Measurements from ENCODE around the gene CEP170B.
"Not testable (repeated sequence)": the region's sequence is repeated elsewhere in the genome, so short reads cannot be mapped to it uniquely, and the experiment has no call there.

Gene CEP170B

DNA sequence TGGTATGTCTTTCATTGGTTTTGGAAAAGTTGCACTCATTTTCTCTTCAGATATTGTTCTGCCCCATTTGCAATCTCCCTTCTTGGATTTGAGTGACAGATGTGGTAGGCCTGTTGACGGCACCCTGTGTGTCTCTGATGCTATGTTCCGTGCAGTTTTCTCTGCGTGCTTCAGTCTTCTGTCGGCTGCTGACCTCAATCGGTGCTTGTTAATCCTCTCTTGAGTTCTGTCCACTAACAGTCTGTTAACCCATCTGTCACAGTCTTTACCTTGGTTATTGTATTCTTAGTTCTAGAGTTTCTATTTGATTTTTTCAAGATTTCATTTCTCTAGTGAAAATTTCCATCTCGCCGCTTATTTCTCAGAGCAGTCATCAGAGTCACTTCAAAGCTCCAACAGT lies 38.9 kb downstream of the CEP170B start:
- DNase-seq (ENCODE audit: insufficient read length, low spot score) (no peak), FAIRE-seq (no peak)

DNA sequence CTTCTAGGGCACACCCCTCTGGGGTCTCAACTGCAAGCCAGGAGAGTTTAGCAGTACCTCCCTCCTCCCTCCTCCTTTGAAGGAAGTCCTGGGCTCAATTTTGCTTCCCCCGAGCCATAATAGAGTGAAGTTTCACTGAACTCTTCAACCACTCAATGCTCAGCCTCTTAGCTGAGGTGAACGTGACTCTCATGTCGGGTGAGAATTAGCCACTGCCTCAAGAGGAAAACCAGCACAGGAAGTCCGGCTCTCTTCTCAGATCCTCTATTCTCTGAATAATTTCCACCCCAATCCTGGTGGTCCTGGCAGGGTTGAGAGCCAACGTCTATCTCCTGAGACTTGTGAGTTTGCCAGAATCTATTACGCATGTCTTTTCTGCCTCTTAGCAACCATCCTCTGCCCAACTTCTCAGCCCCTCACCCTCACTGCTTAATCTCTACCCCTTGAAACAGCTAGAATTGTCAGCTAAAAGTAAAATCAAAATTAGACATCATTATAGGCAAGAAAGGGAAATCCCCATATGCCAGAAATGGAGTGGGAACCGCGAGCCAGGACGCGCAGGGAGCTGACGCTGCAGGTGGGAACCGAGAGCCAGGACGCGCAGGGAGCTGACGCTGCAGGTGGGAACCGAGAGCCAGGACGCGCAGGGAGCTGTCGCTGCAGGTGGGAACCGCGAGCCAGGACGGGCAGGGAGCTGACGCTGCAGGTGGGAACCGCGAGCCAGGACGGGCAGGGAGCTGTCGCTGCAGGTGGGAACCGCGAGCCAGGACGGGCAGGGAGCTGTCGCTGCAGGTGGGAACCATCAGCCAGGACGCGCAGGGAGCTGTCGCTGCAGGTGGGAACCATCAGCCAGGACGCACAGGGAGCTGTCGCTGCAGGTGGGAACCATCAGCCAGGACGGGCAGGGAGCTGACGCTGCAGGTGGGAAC lies 39.8 kb downstream of the CEP170B start:
- not testable (repeated sequence) for DNase-seq (ENCODE audit: insufficient read length, low spot score); FAIRE-seq

DNA sequence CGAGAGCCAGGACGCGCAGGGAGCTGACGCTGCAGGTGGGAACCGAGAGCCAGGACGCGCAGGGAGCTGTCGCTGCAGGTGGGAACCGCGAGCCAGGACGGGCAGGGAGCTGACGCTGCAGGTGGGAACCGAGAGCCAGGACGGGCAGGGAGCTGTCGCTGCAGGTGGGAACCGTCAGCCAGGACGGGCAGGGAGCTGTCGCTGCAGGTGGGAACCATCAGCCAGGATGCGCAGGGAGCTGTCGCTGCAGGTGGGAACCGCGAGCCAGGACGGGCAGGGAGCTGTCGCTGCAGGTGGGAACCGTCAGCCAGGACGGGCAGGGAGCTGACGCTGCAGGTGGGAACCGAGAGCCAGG lies 40.5 kb downstream of the CEP170B start:
- not testable (repeated sequence) for FAIRE-seq; DNase-seq (ENCODE audit: insufficient read length, low spot score)

DNA sequence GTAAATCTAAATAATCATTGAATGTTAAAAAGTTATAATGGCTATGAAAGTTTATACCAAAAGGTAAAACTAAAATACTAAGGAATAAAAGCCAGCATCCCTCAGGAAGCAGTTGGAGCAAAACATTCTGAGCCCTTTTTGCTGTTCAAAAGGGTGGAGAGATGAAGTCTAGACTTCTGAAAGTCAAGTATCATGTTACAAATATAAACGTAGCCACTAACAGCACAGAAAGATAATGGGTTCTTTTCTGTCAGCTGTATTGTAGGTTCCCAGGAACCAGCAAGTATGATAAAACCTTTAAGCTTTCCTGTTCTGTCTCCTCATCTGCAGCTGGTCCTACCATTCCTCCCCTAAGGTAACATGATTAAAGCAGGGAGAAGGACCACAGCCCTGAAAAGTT lies 43.2 kb downstream of the CEP170B start:
- DNase-seq (ENCODE audit: insufficient read length, low spot score) (no peak), FAIRE-seq (no peak)

DNA sequence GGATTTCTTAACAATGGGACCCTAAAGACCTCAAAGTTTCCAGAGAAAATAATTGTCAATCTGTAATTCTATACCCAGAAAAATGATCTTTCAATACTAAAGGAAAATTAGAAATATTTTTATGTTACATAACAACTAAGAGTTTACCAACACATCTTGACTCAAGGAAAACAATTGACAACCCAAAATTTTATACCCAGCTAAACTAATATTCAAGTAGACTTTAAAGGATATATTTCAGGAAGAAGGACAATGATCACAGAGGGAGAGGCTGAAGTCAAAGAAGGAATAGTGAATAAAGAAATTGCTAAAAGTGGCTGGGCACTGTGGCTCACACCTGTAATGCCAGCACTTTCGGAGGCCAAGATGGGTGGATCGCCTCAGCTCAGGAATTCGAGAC lies 47.0 kb downstream of the CEP170B start:
- FAIRE-seq (no peak), DNase-seq (ENCODE audit: insufficient read length, low spot score) (no peak)

DNA sequence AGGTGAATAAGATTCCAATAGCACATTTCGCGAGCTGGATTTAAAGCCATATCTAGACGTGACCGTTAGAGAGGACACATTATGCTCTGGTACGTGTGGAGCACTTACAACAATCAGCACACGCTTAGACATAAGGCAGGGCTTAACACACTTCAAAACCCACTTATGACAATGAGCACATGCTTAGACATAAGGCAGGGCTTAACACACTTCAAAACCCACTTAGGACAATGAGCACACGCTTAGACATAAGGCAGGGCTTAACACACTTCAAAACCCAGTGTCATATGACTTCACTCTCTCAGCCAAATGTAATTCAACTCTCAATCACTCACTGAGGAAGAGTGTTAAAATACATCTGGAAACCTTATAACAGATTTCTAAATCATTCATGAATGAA lies 48.4 kb downstream of the CEP170B start:
- FAIRE-seq: no peak
- DNase-seq (ENCODE audit: insufficient read length, low spot score): no peak

DNA sequence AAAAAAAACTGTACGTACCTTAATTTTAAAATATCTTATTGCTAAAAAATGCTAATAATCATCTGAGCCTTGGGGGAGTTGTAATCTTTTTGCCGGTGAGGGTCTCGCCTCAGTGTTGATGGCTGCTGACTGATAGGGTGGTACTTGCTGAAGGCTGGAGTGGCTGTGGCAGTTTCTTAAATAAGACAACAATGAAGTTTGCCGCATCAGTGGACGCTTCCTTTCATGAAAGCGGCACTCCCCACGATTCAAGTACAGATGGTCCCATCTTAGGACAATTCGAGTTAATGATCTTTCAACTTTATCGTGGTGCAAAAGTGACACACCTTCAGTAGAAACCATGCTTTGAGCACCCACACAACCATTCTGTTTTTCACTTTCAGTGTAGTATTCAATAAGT lies 52.0 kb downstream of the CEP170B start:
- no peak for FAIRE-seq
- no peak for DNase-seq (ENCODE audit: insufficient read length, low spot score)

DNA sequence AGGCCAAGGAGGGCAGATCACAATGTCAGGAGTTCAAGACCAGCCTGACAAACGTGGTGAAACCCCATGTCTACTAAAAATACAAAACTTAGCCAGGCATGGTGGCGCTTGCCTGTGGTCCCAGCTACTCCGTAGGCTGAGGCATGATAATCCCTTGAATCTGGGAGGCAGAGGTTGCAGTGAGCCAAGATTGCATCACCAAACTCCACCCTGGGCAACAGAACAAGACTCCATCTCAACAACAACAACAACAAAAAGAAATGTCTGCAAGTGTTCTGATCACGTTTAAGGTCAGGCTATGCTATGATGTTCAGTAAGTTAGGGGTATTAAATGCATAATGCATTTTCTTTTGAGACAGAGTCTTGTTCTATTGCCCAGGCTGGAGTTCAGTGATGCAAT lies 52.9 kb downstream of the CEP170B start:
- DNase-seq (ENCODE audit: insufficient read length, low spot score) (no peak), FAIRE-seq (no peak)

DNA sequence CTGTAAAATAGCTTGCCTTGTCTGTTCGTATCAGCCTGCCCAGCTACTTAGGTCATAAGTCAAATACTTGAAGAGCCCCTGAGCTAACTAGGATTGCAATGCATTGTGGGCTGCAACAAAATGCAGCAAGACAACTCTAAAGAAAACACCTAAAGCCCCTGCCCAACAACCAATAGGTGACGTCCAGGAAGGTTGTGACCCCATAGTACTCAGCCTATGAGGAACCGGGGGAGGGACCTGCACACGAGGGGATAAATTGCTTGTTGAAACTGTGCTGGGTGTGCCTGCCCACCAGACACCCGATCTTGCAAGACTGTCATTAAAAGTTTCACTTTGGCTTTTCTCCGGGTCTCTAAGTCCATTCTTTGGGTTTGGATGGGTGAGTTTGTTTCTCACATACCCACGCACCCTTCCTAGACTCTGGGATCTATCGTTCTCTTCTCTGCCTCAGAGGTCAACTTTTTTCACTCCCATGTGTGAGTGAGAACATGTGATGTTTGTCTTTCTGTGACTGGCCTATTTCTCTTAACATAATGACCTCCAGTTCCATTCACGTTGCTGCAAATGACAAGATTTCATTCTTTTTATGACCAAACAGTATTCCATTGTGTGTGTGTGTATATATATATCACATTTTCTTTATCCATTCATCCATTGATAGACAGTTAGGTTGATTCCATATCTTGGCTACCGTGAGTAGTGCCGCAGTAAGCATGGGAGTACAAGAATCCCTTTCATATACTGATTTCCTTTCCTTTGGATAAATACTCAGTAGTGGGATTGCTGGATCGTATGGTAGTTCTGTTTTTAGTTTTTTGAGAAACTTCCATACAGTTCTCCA lies 54.3 kb downstream of the CEP170B start:
- DNase-seq (ENCODE audit: insufficient read length, low spot score); FAIRE-seq: not testable (repeated sequence)

DNA sequence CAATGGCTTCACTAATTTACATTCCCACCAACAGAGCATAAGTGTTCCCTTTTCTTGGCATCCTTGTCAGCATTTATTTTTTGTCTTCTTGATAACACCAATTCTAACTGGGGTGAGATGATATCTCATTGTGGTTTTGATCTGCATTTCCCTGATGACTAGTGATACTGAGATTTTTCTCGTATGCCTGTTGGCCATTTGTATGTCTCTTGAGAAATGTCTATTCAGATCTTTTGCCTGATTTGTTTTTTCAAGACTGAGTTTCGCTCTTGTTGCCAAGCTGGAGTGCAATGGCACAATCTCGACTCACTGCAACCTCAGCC lies 54.9 kb downstream of the CEP170B start:
- DNase-seq (ENCODE audit: insufficient read length, low spot score) (no peak), FAIRE-seq (no peak)

DNA sequence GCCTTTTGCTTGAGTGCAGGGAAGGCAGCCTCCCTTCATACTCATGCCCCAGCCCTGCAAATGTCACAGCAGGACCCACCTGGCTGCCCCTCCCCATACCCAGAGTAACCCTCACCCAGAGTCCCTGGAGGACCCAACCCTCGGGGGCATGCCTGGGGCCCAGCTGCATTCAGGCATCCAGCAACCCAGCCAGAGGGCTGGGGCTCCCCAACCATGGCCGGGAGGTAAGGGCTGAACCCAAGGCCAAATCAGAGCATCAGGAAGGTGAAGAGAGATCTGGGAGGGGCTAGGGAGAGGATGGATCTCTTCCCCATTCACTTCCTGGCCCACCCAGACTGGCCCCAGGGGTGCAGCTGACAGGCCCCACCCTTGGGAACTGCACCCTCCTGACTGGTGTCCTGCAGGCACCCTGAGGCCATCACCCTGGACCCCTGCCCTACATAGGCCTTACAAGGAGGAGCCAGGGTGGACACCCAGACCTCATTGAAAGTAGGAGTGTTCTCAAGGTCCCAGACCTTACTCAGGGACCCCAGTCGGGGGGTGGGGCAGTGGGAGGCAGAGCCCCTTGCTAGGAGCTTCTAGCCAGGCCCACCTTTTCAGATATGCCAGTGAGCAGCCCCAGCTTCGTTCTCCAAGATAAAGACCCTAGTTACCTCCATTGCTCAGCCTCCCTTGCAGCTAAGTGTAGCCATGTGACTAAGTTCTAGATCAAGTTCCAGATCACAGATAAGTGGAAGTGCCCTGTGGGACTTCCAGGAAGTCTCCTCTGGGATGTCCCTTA lies 58.8 kb downstream of the CEP170B start:
- no peak for DNase-seq (ENCODE audit: insufficient read length, low spot score)
- FAIRE-seq: no peak

DNA sequence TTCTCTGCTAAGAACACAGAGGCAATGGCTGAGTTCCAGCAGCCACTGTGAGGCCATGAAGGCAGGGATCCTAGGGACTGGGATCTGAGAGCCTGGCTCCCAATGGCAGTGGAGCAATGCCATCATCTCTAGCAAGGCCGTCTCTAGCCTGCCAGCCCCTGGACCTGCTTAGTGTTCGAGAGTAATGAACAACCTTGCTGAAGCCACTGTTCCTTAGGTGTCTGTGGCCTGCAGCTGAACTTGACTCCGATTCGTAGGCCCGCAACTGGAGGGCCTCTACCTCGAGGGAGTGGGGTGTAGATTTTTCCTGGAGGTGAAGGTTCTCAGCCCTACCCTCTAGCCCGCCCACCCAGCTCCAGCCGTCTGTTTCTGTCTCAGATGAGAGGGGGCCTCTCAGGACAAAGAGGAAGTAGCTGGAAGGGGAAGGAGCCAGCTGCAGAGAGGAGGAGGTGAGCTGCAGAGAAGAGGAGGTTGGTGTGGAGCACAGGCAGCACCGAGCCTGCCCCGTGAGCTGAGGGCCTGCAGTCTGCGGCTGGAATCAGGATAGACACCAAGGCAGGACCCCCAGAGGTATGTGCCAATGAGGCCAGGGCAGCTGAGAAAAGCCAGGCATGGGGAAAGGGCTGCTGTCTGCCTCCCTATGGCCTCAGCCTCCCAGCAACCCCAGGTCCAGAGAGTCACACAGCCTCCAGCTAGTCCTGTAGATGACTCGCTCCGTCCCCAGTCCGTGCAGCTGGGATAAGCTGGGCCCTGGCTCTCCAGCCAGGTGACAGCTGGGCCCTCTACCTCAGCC lies 59.5 kb downstream of the CEP170B start, which contains the start of gene PLD4:
TSS of gene PLD4 (plus strand) at position 459 of the 793 bp plus-strand sequence. CDS start 2,262 bp downstream, outside the sequence.
- no peak for FAIRE-seq
- no peak for DNase-seq (ENCODE audit: insufficient read length, low spot score)

DNA sequence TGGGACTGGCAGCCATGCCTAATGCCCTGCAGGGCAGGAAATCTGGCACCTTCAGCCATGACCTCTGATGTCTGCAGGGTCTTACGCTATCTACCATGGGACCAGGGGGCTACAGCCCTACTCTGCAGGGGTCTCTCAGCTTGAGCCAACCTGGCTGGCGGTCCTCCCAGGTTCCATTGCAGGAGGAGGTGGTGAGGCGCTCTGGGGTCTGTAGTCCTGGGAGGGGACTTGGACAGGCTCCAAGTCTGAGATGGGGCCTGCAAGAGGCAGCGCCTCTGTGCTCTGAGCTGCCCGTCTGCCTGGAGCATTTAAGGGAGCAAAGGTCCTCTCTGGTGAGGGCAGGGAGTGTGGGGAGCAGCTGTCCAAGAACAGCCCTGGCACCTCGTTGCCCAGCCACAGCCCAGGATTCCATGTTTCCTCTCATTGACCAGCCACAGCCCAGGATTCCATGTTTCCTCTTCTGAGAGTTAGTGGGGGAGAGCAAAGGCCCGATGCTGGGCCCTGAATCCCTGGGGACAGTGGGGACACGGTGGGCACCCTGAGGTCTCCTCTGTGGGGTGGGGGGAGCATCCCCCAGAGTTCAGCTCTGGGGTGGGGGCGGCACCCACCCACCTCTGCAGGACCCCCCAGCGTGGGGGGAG lies 60.3 kb downstream of the CEP170B start:
- DNase-seq (ENCODE audit: insufficient read length, low spot score) (no peak), FAIRE-seq (no peak)

DNA sequence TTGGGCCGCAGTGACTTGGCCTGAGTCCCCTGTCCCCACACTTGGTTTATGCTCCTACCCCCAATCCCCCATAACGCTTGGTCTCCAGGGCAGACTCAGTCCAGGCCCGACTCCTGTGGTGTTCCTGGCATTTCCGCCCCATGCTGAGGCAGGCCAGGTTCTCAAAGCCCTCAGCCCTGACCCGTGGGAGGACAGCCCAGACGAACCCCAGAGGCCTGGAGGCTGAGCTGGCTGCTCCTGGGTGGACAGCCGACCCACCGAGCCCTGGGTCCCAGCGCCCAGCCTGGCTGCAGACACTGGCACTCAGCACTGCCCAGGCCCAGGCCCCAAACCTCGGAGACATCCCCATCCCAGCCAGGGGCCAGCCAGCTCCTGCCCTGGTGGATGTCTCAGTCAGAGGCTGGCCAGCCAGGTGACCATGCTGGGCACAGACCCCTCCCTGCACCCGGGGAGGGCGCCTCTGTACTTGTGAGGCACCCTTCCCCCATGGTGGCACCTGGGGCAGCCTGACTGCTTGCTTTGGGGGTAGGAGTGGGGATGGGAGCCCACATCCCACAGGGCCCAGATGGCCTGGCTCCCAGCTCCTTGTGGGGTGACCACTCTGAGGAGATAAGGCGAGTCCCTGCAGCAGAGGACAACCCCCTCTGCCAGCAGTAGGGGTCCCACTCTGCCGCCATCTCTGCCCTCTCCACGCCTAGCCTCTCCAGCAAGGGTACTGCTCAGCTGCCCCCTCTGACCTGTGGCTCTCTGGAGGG lies 61.0 kb downstream of the CEP170B start:
- FAIRE-seq: no peak
- no peak for DNase-seq (ENCODE audit: insufficient read length, low spot score)

DNA sequence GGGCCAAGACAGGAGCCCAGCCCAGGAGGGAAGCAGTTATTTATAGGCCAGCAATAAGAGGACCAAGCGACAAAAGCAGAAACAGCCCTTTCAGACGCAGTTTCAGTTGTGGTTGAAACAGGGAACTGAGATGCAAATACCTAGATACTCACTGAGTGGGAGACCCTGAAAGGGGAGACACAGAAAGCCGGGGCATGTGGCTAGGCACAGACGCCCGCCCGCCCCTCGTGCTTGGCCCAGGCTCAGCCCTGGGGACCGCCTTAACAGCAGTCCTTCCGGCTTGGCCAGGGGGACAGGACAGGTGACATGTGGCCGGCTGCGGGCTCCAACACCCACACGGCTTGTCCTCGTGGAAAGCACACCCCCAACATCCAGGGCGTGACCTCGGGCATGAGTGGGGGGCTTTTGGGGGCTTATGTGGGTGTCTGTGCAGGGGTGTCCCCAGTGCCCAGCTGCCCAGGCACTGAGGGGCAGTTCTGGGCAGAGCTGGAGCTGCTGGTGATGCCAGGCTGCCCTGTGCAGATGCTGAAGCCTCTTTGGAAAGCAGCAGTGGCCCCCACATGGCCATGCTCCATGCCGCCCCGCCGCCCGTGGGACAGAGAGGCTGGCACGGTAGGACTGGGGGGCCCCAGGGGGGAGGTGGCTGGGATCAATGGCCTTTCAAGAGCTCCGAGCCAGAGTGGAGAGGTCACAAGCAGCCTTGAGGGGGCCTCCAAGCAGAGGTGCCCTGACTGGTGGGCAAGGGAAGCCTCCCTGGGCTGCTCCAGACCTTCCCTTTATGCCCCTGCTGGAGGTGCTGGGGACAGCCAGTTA lies 61.8 kb downstream of the CEP170B start:
- no peak for FAIRE-seq
- no peak for DNase-seq (ENCODE audit: insufficient read length, low spot score)

DNA sequence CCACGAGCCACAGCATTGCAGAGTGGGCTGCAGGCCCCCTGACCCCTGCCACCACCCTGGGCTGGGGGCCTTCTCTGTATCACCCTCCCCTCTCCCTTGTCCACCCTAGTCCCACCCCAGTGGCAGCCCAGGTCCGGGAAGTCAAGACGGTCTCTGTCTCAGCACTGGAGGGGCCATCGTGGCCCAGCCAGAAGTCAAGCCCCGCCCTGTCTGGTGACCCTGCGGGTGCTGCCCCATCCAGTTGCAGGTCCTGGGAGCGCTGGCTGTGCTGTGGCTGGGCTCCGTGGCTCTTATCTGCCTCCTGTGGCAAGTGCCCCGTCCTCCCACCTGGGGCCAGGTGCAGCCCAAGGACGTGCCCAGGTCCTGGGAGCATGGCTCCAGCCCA lies 62.4 kb downstream of the CEP170B start:
- no peak for FAIRE-seq
- no peak for DNase-seq (ENCODE audit: insufficient read length, low spot score)

DNA sequence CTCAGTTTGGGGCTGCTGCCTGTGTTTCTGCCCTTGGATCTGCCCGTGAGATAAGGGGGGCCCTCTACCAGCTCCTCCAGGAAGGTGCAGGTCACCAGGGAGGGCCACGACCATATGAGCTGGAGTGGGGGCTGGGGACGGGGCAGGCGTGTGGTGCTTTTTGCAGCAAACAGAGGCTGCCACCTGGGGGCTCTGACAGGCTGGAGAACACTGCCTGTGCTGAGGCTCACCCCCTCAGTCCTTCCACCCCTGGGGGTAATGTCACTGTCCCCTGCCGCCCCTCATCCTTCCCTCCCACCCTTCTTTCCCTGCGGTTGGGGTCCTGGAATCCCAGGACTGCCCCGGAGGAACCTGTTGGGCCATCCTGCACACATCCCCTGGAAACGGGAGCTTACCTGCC lies 62.8 kb downstream of the CEP170B start:
- FAIRE-seq: no peak
- no peak for DNase-seq (ENCODE audit: insufficient read length, low spot score)

Measured in HTR-8/SVneo (cell line).